ENCODE data around the gene PPP2R5E. TPM values are rescaled to one million over a fixed set of nuclear protein-coding genes. Genes with fewer than 3 reads are reported as not detected.
A peak's percentile ranks its signal among the peaks of the same experiment; 100 is the strongest.

Gene PPP2R5E
- total RNA-seq, 1 donor from 2014 or later, result 5.7 TPM

- no peak overlapping the region for H3K4me3 ChIP-seq
- intact Hi-C loops (cut with DNase I), result loop anchor here (5.0 kb wide), 1 partner anchor 45 kb away; no protein-coding TSS in a partner anchor
- peaks cover 12 to 37% of the 10 kb centered on the region in 2 donors for H3K36me3 ChIP-seq
These were observed 150.9 kb downstream of the PPP2R5E start for GRCh38 chr14:63392236-63392635.

DNA sequence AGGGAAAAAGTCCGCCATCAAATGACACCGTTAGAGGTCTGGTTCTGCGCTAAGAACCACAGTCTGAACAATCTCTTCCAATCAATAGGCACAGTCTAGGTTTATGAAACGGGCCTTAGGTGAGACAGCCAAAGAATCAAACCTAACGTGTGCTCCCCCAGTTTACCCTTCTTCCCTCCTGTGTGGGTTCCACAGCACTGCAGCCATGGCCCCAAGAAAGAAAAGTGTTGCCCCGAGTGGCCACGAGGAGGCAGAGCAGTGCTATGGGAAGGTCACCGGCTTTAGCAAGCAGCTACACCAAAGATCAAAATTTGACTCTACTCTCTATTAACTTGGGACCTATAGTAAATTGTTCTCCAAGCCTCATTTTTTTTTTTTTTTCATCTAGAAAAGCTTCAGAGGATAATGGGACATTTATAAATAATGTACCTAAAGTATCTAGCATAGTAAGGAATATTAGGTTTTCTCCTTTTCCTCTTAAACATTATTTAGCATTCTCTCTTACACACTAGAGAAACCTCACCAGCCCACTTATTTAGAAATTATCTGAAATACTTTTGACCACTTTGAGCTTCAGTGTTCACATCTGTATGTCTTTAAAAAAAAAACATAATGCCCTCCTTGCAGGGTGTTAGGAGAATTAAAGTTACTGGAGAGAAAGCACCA, 154.3 kb downstream of the PPP2R5E start:
- DNase-seq (ENCODE audit: low spot score in 2 of 2), result no peak
- H3K36me3 ChIP-seq, result peaks cover 10 to 54% of the 10 kb centered on the region in 2 donors

More at GRCh38 chr14:63392236-63392635, 150.9 kb downstream of the PPP2R5E start:
- no peaks in the 10 kb centered on the region for H3K4me1 ChIP-seq
- no peak for DNase-seq (ENCODE audit: low spot score in 2 of 2)
- no peaks in the 10 kb centered on the region for H3K9me3 ChIP-seq
- no peak overlapping the region for H3K27ac ChIP-seq
- no peaks in the 10 kb centered on the region for H3K27me3 ChIP-seq
- TF ChIP-seq CTCF (IDR thresholded peaks at IDR 0.05), result no peak

DNA sequence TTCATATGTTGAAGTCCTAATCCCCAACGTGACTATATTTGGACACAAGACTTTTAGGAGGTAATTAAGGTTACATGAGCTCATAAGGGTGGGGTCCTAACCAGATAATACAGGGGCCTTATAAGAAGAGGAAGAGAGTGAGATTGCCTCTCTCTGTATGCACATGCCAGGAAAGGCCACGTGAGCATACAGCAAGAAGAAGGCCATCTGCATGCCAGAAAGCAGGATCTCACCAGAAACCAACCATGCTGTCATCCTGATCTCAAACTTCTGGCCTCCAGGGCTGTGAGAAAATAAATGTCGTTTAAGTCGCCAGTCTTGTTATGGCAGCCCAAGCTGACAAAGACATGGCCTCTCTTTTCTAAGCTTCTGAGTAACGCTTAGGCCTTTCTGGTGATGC, 155.5 kb downstream of the PPP2R5E start:
- Histone ChIP-seq H3K9me3 (no peaks in the 10 kb centered on the region), H3K27me3 (no peaks in the 10 kb centered on the region), H3K36me3 (peaks cover 10 to 55% of the 10 kb centered on the region in 2 donors), H3K4me1 (no peaks in the 10 kb centered on the region), H3K27ac (no peak overlapping the region), H3K4me3 (no peak overlapping the region)
- TF ChIP-seq CTCF (IDR thresholded peaks at IDR 0.05), result no peak
- DNase-seq (ENCODE audit: low spot score in 2 of 2), result no peak
- intact Hi-C loops (cut with DNase I), result loop anchor here (1.0 kb wide), 1 partner anchor 156 kb away; the partner anchor contains the start of gene PPP2R5E

More for the DNA sequence above, 154.3 kb downstream of the PPP2R5E start:
- Histone ChIP-seq H3K4me1 (no peaks in the 10 kb centered on the region), H3K9me3 (no peaks in the 10 kb centered on the region), H3K27me3 (no peaks in the 10 kb centered on the region), H3K27ac (no peak overlapping the region), H3K4me3 (no peak overlapping the region)
- intact Hi-C loops (cut with DNase I), result loop anchor here (1.0 kb wide), 2 partner anchors 154 to 252 kb away; partner anchors contain the start of genes PPP2R5E and WDR89
- peak; percentile 53 to 82 (median 79) for TF ChIP-seq CTCF (IDR thresholded peaks at IDR 0.05)

- intact Hi-C loops (cut with DNase I), result no loop called here
- no peaks in the 10 kb centered on the region for H3K4me1 ChIP-seq
- H3K36me3 ChIP-seq, result peaks cover 17 to 71% of the 10 kb centered on the region in 2 donors
- no peaks in the 10 kb centered on the region for H3K27me3 ChIP-seq
- H3K4me3 ChIP-seq, result no peak overlapping the region
- no peak for TF ChIP-seq CTCF (IDR thresholded peaks at IDR 0.05)
- no peak for DNase-seq (ENCODE audit: low spot score in 2 of 2)
- no peak overlapping the region for H3K27ac ChIP-seq
- H3K9me3 ChIP-seq, result no peaks in the 10 kb centered on the region
These were observed 159.3 kb downstream of the PPP2R5E start for GRCh38 chr14:63383776-63384367.

DNA sequence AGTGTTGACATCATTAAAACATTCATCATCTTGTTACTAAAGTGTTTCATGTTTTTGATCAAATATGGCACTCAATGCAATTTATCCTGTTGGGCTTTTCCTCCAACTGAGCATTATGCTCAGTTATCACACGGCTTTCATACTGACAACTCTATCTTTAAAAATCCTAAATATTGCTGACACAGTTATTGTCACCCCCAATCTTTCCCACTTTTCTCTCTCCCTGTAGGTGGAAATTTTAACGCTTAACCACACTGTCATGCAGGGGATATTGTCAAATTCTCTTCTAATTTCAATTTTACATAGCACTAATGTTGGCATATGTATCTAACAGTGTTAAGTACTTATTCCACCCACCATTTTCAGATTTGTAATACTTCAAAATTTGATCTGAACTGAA, 164.7 kb downstream of the PPP2R5E start:
- Histone ChIP-seq H3K27ac (no peak overlapping the region), H3K27me3 (no peaks in the 10 kb centered on the region), H3K9me3 (no peaks in the 10 kb centered on the region), H3K4me3 (no peak overlapping the region), H3K4me1 (no peaks in the 10 kb centered on the region), H3K36me3 (peaks cover 13 to 48% of the 10 kb centered on the region in 2 donors)
- no peak for TF ChIP-seq CTCF (IDR thresholded peaks at IDR 0.05)
- DNase-seq (ENCODE audit: low spot score in 2 of 2), result no peak
- intact Hi-C loops (cut with DNase I), result no loop called here

Measured in ascending aorta (tissue), 2 donors.